ENCODE data around the gene GALNT9. TPM values are rescaled to one million over a fixed set of nuclear protein-coding genes. Genes with fewer than 3 reads are reported as not detected.

The GALNT9 gene
- total RNA-seq, 1 experiment from 2014 or later: 2.6 TPM

GRCh38 chr12:132333273-132333672, 3.9 kb upstream of the GALNT9 start:
- POLR2A ChIA-PET: no interaction called here
- H2AFZ ChIP-seq (ENCODE audit: low read depth, low read length, poor library complexity, severe bottlenecking): no peak overlapping the region
- intact Hi-C loops (cut with micrococcal nuclease): no loop called here

More at GRCh38 chr12:132333273-132333672, 3.9 kb upstream of the GALNT9 start:
- ChIA-PET RAD21 (ENCODE audit: low non-redundant PET in 1 of 2, low total read pairs in 2 of 2, uncharacterized antibody in 2 of 2, unreplicated experiment in 2 of 2) (no interaction called here), CTCF (no interaction called here)
- no peaks in the 10 kb centered on the region for H4K20me1 ChIP-seq (ENCODE audit: insufficient read depth)
- H3K4me1 ChIP-seq (ENCODE audit: control insufficient read depth in 1 of 2, insufficient read depth in 2 of 2, low read length in 2 of 2): no peaks in the 10 kb centered on the region
- H3K27ac ChIP-seq (ENCODE audit: low read depth, low read length): no peak overlapping the region
- ATAC-seq (no peak), DNase-seq (ENCODE audit: low read depth, low spot score) (no peak)
- BruUV-seq (replicated peaks): no TSS peak
- H3K36me3 ChIP-seq (ENCODE audit: control insufficient read depth in 1 of 2, insufficient read depth in 2 of 2, low read length in 2 of 2): no peaks in the 10 kb centered on the region
- TF ChIP-seq POLR2A (IDR thresholded peaks at IDR 0.05; ENCODE audit: borderline replicate concordance, extremely low read depth, insufficient read depth, insufficient read length) (no peak), FOSL1 (IDR thresholded peaks at IDR 0.05; ENCODE audit: low read depth) (no peak), ELF1 (IDR thresholded peaks at IDR 0.05; ENCODE audit: borderline replicate concordance, low read depth) (no peak), TCF7L2 (IDR thresholded peaks at IDR 0.05; ENCODE audit: borderline replicate concordance, extremely low read depth, insufficient read depth, insufficient read length) (no peak), CBX3 (IDR thresholded peaks at IDR 0.05; ENCODE audit: low read depth) (no peak), MAX (IDR thresholded peaks at IDR 0.05) (no peak), SP1 (IDR thresholded peaks at IDR 0.05; ENCODE audit: low read depth) (no peak), ZBTB33 (IDR thresholded peaks at IDR 0.05; ENCODE audit: extremely low read depth, insufficient replicate concordance, low read length) (no peak), YY1 (IDR thresholded peaks at IDR 0.05; ENCODE audit: extremely low read depth, insufficient replicate concordance, low read depth, low read length) (no peak)
- no peaks in the 10 kb centered on the region for H3K79me2 ChIP-seq (ENCODE audit: insufficient read depth, low read length)
- no peak overlapping the region for H3K4me2 ChIP-seq (ENCODE audit: low read length)
- no peak overlapping the region for H3K9ac ChIP-seq (ENCODE audit: low read length)
- no peak overlapping the region for H3K4me3 ChIP-seq (replicated peaks in 1 of 2; ENCODE audit: low read depth in 1 of 2, low read length in 2 of 2)
- H3K9me3 ChIP-seq (ENCODE audit: control insufficient read depth in 1 of 2, insufficient read depth in 1 of 2, low read depth in 1 of 2, low read length in 2 of 2): no peaks in the 10 kb centered on the region
- H3K27me3 ChIP-seq (ENCODE audit: insufficient read depth, low read length): no peaks in the 10 kb centered on the region
- no peaks in the 10 kb centered on the region for H3K9me2 ChIP-seq (ENCODE audit: insufficient read depth)

Data from HCT116 (cell line).